Sigmoid colon (tissue), 7 donors: Measurements from ENCODE around the gene GPR17. TPM values are rescaled to one million over a fixed set of nuclear protein-coding genes. Genes with fewer than 3 reads are reported as not detected.

ENCODE experiments used
- DNase-seq: peaks from one replicate; pipeline ENCODE4 v3.0.0-alpha.2; 2019
- H3K27ac ChIP-seq, 4 donors: fragments of 200-600 bp; sonication (generic); one replicate each; pipeline ENCODE4 v1.5.1; 2016 to 2019; ENCODE audit warnings: mild to moderate bottlenecking in 1 of 4
- H3K27me3 ChIP-seq, 3 donors: fragments of 200-600 bp; sonication (generic); one replicate each; pipeline ENCODE4 v1.5.1; 2019; ENCODE audit warnings: mild to moderate bottlenecking in 1 of 3
- H3K36me3 ChIP-seq, 4 donors: fragments of 200-600 bp; sonication (generic); one replicate each; pipeline ENCODE4 v1.5.1; 2016 to 2019
- H3K4me1 ChIP-seq, 4 donors: fragments of 200-600 bp; sonication (generic); one replicate each; pipeline ENCODE4 v1.5.1; 2017 to 2019
- H3K4me3 ChIP-seq, 4 donors: fragments of 200-600 bp; sonication (generic); one replicate each; pipeline ENCODE4 v1.5.1; 2017 to 2019; ENCODE audit warnings: mild to moderate bottlenecking in 2 of 4, moderate library complexity in 1 of 4
- H3K9me3 ChIP-seq, 4 donors: fragments of 200-600 bp in 3 of 4; sonication (generic) in 3 of 4; one replicate each; pipeline versions ENCODE4 v1.5.1 to v1.6.1; 2013 to 2019
- EP300 ChIP-seq, 4 donors: sonication (generic); formaldehyde crosslinking; IDR thresholded peaks; one replicate each; pipeline ENCODE4 v1.6.1; 2017; ENCODE audit warnings: antibody characterized with exemption in 4 of 4
- POLR2A ChIP-seq, 2 donors: fragments of 450-650 bp; IDR thresholded peaks; one replicate each; pipeline ENCODE4 v1.6.1; 2016; ENCODE audit warnings: antibody characterized with exemption in 2 of 2, mild to moderate bottlenecking in 2 of 2, moderate library complexity in 2 of 2
- POLR2AphosphoS5 ChIP-seq, 4 donors: sonication (generic); formaldehyde crosslinking; IDR thresholded peaks; one replicate each; pipeline ENCODE4 v1.6.1; 2017; ENCODE audit warnings: antibody characterized with exemption in 4 of 4
- WGBS, 2 donors: extraction: QIAGEN DNeasy Blood & Tissue Kit; methylation state at CpG; one replicate each; pipeline ENCODE4 v1.1.7; 2013; 5-methylcytosine and 5-hydroxymethylcytosine counted together
- intact Hi-C: fragments of 100-400 bp; cut with DNase I; formaldehyde crosslinking; loops from one replicate; pipeline ENCODE4 v1.15.1; 2023
- polyA plus RNA-seq, 3 donors: library from polyadenylated mRNA; stranded (reverse); fragments of 200-250 nt; gene quantifications; one replicate each; pipeline ENCODE4 v1.2.3, GENCODE V29; 2013
- total RNA-seq, 4 donors: library from RNA; depleted of rRNA; stranded (reverse); fragments of >200 nt; gene quantifications; one replicate each; pipeline ENCODE4 v1.1.0, GENCODE V29; 2016
- TF ChIP-seq, protein P1 (sequence below), 4 experiments: fragments of 450-650 bp in 3 of 4; fragments of 200-600 bp in 1 of 4; IDR thresholded peaks; one replicate each; pipeline ENCODE4 v1.5.1; 2016 to 2019; ENCODE audit warnings: antibody characterized with exemption in 4 of 4, mild to moderate bottlenecking in 3 of 4, moderate library complexity in 2 of 4
- donor health status: healthy with polysubstance abuse.
- donor health status: Bipolar disorder and iron deficiency.
- donor health status: healthy.

The GPR17 gene
- total and polyA plus RNA-seq, 7 donors = 0.36 to 1.4 (median 0.60) TPM; not detected in 2

DNA sequence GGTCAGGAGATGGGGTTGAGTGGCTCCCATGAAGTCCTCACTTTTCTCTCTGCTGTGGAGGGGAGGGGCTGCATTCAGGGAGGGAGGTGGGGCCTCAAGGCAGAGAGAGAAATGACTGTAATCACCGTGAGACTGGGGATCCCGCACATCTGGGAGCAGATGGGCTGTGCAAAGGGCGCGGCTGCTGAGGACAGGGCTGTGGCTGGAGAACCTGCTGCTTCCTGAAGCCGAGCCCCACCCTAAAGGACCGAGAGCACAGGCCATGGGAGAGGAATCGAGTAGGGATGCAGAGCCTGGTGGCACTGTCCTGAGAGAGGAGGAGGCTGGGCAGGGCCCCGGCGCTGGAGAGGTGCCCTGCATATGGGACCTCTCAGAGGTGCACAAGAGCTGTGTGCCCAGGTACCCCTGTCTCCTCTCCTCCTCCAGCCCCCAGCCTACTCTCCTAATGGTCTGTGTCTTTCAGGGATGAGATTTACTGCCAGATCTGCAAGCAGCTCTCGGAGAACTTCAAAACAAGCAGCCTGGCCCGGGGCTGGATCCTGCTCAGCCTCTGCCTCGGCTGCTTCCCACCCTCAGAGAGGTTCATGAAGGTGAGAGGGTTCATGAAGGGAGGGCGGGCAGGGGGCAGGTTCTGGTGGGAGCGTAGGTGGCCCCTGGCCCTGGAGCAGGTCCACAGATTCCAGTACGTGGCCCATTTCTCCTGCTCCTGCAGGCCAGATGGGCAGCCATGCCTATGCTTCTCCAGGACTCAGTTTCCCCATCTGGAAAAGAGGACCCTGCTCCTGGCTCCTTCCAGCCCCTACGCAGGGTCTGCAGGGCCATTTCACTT is 25.9 kb upstream of the GPR17 start:
- intact Hi-C loops = no loop called here
- no peaks in the 10 kb centered on the region for H3K36me3 ChIP-seq
- H3K27me3 ChIP-seq = peaks cover 0 to 31% (median 5%) of the 10 kb centered on the region in 3 donors
- WGBS, 2 donors = 63 to 67% methylated on average over 16 of the region's 16 CpGs
- DNase-seq = peak; percentile 50
- TF ChIP-seq, protein P1, sequence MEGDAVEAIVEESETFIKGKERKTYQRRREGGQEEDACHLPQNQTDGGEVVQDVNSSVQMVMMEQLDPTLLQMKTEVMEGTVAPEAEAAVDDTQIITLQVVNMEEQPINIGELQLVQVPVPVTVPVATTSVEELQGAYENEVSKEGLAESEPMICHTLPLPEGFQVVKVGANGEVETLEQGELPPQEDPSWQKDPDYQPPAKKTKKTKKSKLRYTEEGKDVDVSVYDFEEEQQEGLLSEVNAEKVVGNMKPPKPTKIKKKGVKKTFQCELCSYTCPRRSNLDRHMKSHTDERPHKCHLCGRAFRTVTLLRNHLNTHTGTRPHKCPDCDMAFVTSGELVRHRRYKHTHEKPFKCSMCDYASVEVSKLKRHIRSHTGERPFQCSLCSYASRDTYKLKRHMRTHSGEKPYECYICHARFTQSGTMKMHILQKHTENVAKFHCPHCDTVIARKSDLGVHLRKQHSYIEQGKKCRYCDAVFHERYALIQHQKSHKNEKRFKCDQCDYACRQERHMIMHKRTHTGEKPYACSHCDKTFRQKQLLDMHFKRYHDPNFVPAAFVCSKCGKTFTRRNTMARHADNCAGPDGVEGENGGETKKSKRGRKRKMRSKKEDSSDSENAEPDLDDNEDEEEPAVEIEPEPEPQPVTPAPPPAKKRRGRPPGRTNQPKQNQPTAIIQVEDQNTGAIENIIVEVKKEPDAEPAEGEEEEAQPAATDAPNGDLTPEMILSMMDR (IDR thresholded peaks at IDR 0.05) = no peak
- TF ChIP-seq POLR2AphosphoS5 (IDR thresholded peaks at IDR 0.05) = no peak
- no peak for TF ChIP-seq EP300 (IDR thresholded peaks at IDR 0.05)
- TF ChIP-seq POLR2A (IDR thresholded peaks at IDR 0.05) = no peak
- no peak overlapping the region for H3K4me3 ChIP-seq
- H3K27ac ChIP-seq = no peak overlapping the region
- no peaks in the 10 kb centered on the region for H3K9me3 ChIP-seq
- no peaks in the 10 kb centered on the region for H3K4me1 ChIP-seq

DNA sequence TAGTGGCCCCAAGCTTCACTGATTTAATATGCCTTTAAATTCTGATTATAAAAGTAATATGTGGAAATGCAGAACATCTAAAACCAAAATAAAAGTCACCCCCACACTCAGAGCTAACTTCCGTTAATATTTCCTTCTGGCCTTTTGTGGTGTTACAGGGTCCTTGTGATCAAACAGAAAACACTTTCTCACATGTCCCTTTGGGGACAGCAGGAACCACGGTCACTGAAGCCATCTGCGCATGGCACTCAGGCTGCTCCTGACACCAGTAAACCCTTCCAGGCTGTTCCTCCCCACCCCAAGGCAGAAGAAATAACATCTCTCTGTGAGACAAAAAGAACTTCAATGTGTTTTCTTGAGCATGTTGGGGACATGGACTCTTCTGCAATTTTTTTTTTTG is 25.1 kb upstream of the GPR17 start:
- TF ChIP-seq, protein P1 (IDR thresholded peaks at IDR 0.05) = no peak
- no peak for TF ChIP-seq POLR2A (IDR thresholded peaks at IDR 0.05)
- no peak for TF ChIP-seq POLR2AphosphoS5 (IDR thresholded peaks at IDR 0.05)
- no peak for TF ChIP-seq EP300 (IDR thresholded peaks at IDR 0.05)
- Histone ChIP-seq H3K4me3 (no peak overlapping the region), H3K27me3 (peaks cover 0 to 31% (median 5%) of the 10 kb centered on the region in 3 donors), H3K27ac (no peak overlapping the region), H3K4me1 (no peaks in the 10 kb centered on the region), H3K36me3 (no peaks in the 10 kb centered on the region), H3K9me3 (no peaks in the 10 kb centered on the region)
- 55 to 89% methylated on average over 3 of the region's 3 CpGs for WGBS, 2 donors
- intact Hi-C loops = no loop called here
- DNase-seq = peak; percentile 53

DNA sequence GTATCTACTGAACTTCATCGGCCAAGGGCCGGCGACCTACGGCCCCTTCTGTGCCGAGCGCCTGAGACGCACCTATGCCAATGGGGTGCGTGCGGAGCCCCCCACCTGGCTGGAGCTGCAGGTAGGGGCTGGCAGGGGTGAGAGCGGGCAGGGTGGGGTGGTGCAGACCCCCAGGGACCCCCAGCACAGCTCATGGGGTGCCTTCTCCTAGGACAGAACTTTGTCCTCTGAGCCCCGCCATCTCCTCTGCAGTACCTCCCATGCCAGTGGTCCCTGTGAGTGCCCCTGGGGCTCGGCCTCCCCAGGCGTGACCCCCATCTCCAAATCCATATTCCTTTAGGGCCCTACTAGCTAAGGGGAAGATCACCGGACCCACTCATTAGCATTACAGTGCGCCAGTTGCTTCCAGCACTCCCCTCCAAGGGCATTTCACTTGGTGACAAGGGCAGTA is 23.9 kb upstream of the GPR17 start:
- peaks cover 0 to 31% (median 5%) of the 10 kb centered on the region in 3 donors for H3K27me3 ChIP-seq
- 97% methylated on average over 15 of the region's 15 CpGs for WGBS, 2 donors
- TF ChIP-seq POLR2A (IDR thresholded peaks at IDR 0.05) (no peak), POLR2AphosphoS5 (IDR thresholded peaks at IDR 0.05) (no peak), EP300 (IDR thresholded peaks at IDR 0.05) (no peak)
- TF ChIP-seq, protein P1 (IDR thresholded peaks at IDR 0.05) = no peak
- H3K4me3 ChIP-seq = no peak overlapping the region
- no peaks in the 10 kb centered on the region for H3K36me3 ChIP-seq
- no peaks in the 10 kb centered on the region for H3K9me3 ChIP-seq
- H3K4me1 ChIP-seq = no peaks in the 10 kb centered on the region
- H3K27ac ChIP-seq = no peak overlapping the region
- intact Hi-C loops = no loop called here
- peak; percentile 55 for DNase-seq

DNA sequence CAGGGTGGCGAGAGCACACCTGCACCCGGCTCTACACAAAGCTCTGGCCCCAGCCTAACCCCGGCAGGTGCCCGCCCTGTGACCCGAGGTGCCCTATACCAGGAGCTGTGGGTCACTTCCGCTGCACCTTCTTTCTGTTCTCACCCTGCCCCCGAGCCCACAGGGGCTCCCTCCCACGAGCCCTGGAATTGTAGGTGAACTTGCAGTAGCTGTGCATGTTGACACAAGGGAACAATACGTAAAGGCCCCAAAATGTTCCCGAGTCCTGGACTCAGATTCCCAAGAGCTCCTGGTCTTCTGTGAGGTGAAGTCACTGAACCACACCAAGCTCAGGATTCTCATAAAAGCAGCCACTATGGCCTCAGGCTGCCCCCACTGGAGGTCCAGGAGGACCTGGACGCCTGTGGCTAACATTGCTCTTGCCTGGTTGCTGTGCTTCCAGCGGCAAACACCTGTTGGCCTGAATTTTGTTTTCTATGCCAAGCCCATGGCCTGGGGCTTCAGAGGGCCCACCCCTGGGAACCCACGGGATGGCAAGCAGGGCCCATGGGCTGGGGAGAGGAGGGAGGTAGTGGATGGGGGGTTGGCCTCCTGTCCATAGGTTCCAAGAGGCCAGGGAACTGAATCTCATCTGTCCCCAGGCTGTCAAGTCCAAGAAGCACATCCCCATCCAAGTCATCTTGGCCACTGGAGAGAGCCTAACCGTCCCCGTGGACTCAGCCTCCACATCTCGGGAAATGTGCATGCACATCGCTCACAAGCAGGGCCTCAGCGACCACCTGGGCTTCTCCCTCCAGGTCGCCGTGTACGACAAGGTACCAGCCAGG is 23.2 kb upstream of the GPR17 start:
- TF ChIP-seq POLR2A (IDR thresholded peaks at IDR 0.05) = no peak
- TF ChIP-seq, protein P1 (IDR thresholded peaks at IDR 0.05) = no peak
- no peak for TF ChIP-seq POLR2AphosphoS5 (IDR thresholded peaks at IDR 0.05)
- no peak for TF ChIP-seq EP300 (IDR thresholded peaks at IDR 0.05)
- intact Hi-C loops = no loop called here

More for the DNA sequence above, 23.2 kb upstream of the GPR17 start:
- peak; percentile 61 for DNase-seq
- Histone ChIP-seq H3K4me1 (no peaks in the 10 kb centered on the region), H3K36me3 (no peaks in the 10 kb centered on the region), H3K27ac (no peak overlapping the region), H3K4me3 (no peak overlapping the region), H3K27me3 (peaks cover 0 to 31% (median 5%) of the 10 kb centered on the region in 3 donors), H3K9me3 (no peaks in the 10 kb centered on the region)
- 93 to 95% methylated on average over 21 of the region's 21 CpGs for WGBS, 2 donors
